Measurements from ENCODE around the gene NAIF1.
A peak's percentile ranks its signal among the peaks of the same experiment; 100 is the strongest.
"Not testable (repeated sequence)": the region's sequence is repeated elsewhere in the genome, so short reads cannot be mapped to it uniquely, and the experiment has no call there.

NAIF1 gene

GRCh38 chr9:128084746-128085145 is 17.6 kb upstream of the NAIF1 start:
- no peak for DNase-seq

- DNase-seq, result no peak
Observed at GRCh38 chr9:128082151-128082550, 15.0 kb upstream of the NAIF1 start.

DNA sequence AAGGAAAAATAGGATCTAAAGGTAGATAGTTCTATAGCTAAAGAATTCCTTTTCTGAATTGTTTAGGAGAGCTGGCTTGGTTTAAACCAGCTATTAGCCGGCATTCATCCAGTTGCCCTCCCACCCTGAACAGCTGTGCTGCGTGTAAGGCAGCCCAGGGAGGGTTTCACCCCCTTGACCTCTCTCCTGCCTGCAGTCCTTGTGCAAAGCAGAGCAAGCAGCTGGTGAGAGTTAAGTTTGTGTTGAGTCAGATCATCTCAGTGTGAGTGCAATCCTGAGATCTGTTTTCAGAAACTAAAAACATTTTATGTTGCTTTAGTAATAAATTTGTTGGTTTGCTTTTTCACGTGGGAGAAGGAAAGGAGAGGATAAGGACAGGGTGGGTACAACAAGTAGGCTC is 13.9 kb upstream of the NAIF1 start:
- DNase-seq, result no peak

- DNase-seq, result no peak
Observed at GRCh38 chr9:128080206-128080605, 13.1 kb upstream of the NAIF1 start.

DNA sequence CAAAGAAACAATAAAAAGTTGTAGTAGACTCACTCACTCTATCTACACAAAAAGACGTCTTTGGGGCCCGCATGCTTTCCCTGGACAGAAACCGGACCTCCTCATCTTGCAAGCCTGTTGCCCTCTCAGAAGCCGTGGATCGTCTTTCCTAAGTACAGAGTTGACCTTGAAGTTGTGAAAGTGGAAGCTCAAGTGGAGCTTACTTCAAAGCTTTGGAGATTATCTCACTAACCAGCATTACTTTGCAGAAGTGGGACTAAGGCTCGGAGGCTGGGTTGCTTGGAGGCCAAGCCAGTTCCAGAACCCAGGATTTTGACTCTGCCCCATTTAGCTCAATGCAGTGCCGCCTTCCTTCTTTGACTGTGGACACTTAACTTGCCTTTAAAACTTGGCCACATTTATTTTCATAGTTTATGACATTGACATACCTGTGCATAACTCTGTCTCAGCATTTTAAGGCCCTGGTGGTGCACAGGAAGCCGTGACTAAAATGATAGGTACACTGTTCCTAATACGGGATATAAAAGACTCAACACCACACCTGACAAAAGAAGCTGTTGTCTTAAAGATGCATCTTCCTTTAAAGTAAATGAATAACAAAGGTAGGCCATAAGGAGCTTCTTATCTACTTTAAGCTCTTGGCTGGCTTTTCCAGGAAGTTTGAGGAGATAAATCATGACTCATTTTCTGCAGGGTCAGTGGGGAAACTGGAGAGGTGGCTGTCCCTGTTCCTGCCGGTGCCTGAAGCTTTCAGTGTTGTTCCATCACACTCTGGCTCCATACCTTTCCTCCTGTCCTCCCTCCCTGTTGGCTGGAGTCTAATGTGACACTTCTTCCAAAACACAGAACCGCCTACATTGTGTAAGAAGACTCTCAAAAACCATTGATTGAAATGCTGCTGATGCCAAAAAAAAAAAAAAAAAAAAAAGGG is 11.6 kb upstream of the NAIF1 start:
- DNase-seq, result peak; percentile 65

- no peak for DNase-seq
Observed at GRCh38 chr9:128077847-128078503, 10.9 kb upstream of the NAIF1 start.

- DNase-seq, result no peak
Observed at GRCh38 chr9:128073253-128073886, 6.2 kb upstream of the NAIF1 start.

DNA sequence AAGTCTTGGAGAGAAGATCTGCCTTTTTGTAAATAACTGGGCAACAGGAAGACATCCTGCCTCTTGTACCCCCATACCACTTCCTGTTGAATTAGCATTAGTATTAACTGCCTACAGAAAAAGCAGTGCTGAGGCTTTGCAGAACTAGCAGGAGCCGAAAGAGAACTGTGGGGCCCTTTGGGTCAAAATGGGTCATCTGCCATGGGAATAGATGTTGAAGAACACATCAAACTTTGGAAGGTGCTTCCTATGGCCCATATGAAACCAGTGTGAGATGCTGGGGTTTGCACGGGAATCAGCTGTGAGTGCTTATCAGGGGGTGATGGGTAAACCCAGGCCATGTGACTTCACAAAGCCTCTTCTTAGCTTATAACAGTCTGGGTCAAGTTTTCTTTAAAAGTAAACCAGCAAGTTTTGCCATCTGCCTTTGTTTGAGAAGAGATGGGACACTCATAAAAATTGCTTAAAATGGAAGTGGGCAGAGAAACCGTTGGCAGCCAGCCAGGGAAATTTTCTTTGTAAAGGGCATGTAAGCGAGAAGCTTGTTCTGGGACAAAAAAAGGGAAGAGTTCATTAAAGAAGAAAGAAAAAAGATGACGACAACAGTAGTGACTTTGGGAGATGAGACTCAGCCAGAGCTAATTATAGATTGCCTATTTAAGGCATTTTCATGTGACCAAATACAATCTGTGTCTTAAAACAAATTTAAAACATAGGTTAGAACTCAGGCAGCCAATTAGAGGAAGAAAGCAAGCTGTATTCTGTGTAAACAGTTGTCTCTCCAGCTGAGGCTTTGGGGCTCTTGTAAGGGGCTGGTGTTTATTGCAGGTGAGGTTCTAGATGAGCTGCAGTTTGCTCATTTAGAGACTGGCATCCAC is 5.3 kb upstream of the NAIF1 start:
- peak; percentile 56 for DNase-seq

GRCh38 chr9:128071475-128071874 is 4.4 kb upstream of the NAIF1 start:
- not testable (repeated sequence) for DNase-seq

- no peak for DNase-seq
Observed at GRCh38 chr9:128070874-128071273, 3.8 kb upstream of the NAIF1 start.

- no peak for DNase-seq
Observed at GRCh38 chr9:128068386-128069205, 1.5 kb upstream of the NAIF1 start.

DNA sequence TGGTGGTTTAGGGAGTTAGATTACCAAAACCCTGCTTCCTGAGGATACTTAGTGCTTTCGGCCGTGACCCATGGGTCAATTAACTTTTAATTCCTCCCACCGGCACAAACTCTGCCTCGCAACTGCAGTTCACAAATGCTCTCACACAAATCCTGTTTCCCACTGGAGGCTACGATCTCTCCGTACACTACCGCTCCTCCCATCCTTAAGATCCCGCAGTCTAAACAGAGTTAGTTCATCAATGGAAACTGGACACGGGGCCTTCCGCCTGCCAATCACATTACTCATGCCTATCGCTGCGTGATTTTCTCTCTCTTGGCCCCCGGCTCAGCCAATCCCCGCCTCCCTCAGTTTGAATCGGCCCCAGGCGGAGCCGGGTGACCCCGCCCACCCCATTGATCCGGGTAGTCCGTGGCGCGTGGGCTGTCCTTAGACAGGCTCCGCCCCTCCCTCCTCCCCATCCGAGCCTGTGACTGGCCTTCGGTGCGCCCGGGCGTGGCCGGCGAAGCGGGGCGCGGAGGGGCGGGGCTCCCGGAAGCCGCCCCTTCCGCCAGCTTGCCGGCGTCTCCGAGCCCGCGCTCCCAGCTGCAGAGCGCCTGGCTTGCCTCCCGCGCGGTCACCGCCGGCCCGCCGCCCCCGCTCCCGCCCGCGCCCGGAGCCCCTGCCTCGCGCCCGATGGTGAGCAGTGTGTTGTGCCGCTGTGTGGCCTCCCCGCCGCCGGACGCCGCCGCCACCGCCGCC is 695 bp upstream of the NAIF1 start, which contains the start of gene SLC25A25:
Gene SLC25A25, plus strand, starts transcription at position 588 of the 741 bp plus-strand sequence. Its CDS starts 88 bp downstream, at position 676.
- peak; percentile 98 for DNase-seq

- no peak for DNase-seq
Observed at GRCh38 chr9:128065907-128066712, 1.0 kb downstream of the NAIF1 start.

DNA sequence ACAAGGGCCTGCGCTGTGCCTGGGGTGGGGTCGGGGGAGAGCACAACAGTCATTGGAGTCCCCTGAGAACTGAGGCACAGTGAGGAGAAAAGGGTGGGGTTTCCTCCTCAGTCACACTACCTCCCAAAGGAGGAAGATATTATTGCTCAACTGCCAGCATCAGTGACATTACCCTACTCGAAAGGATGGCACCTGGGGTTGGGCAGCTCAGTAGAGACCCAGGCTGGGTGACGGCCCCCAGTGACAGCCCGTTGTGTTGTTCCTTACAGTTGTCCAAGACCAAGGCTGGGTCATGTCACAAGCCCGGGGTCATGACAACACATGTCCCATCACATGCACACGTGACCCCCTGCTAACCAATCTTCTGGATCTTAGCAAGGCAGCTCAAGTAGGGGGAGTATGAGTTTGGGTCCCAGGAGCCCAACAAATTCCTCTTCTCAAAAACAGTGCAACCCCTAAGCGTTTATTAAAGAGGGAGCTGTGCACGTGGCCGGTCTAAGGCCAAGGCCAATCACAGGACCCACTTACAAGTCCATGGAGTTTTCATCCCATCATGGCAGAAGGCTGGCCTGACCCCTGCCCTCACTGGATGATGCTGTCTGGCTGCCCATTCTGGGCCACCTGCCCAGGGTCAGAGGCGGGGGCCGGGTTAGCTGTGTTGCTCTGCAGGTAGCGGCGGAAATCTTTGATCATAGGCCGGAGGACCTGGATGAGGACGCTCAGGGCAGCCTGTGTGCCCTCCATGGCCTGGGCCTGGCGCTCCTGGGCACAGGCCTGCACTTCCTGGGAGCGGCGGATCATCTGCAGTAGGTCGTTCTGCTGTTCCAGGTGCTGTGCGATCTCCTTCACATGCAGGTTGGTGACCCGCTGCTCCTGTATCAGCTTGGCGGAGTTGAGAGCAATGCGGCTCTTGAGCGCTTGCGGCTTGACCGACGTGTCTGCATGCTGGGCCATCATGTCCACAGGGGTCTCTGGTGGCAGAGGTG is 4.0 kb downstream of the NAIF1 start:
- no peak for DNase-seq

GRCh38 chr9:128062279-128062678 is 4.8 kb downstream of the NAIF1 start:
- DNase-seq, result no peak

GRCh38 chr9:128061275-128061960 is 5.7 kb downstream of the NAIF1 start:
- DNase-seq, result peak; percentile 10

GRCh38 chr9:128059365-128059983 is 7.6 kb downstream of the NAIF1 start:
- peak; percentile 22 for DNase-seq

All from NCI-H2029 treated with DMSO at 0.1 percent for 48 hours (cell line).